Activated T-cell treated with anti-CD3 and anti-CD28 coated beads, Interleukin-2, amount 50 U/mL, for 4 hours (primary cell): ENCODE data around the gene C6orf120. TPM values are rescaled to one million over a fixed set of nuclear protein-coding genes. Genes with fewer than 3 reads are reported as not detected.

ENCODE experiments used
- ATAC-seq, 2 donors: fragments of 200-7000 bp; cut with Tn5 transposase; one replicate each; pipeline ENCODE4 v1.10.0; 2021
- DNase-seq: peaks from one replicate; pipeline ENCODE4 v3.0.0-alpha.2; 2020
- H3K27me3 Mint-ChIP-seq: one replicate; pipeline ENCODE4 v1.8.0; 2021; ENCODE audit warnings: low read depth, mixed read lengths
- H3K36me3 Mint-ChIP-seq: one replicate; pipeline ENCODE4 v1.8.0; 2022; ENCODE audit warnings: mixed read lengths; ENCODE audit not compliant: insufficient read depth
- H3K4me1 Mint-ChIP-seq: one replicate; pipeline ENCODE4 v1.8.0; 2021; ENCODE audit warnings: low read depth, mixed read lengths
- H3K4me3 Mint-ChIP-seq: one replicate; pipeline ENCODE4 v1.8.0; 2021; ENCODE audit warnings: mild to moderate bottlenecking, moderate library complexity, mixed read lengths
- H3K9me3 Mint-ChIP-seq: one replicate; pipeline ENCODE4 v1.8.0; 2021; ENCODE audit warnings: mixed read lengths
- total RNA-seq, 3 donors: library from RNA; stranded (reverse); gene quantifications; one replicate each; pipeline ENCODE4 v1.2.1, GENCODE V29; 2021

C6orf120 gene
- total RNA-seq, 3 donors from 2014 or later: 31.2 to 32.0 (median 31.4) TPM

DNA sequence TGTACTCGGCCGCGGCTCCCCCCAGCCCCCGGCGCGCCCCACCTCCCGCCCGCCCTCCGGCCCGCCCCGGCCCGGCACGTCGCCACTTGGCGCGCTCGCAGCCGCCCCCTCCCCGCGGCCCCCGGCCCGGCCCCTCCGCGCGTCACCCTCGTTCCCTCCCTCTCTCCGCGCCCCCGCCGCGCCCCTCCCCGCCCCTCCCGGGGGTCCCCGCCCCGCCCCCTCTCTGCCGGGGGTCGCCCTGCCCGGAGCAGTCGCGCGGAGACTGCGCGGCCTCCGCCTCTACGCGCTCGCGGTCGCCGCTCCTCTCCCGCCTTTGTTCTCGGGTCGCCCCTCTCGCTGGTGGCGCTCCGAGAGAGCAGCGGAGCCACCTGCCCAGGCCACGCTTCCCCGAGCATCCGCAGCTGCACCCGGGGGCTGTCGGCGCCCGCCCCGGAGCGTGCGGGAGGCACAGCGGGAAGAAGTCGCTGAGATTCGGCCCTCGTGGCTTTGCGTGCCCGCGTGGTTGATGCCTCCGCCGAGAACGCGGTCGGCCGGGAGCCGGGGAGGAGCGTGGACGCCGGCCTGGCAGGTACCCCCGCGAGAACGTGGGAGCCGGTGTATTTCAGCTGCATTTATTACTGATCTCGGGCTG lies 22.7 kb downstream of the C6orf120 start, which contains the start of gene PHF10:
Gene PHF10 (minus strand): TSS at position 7 of the 631 bp plus-strand sequence. CDS start 569 bp downstream, outside the sequence.
- H3K4me1 Mint-ChIP-seq: peaks cover 30% of the 10 kb centered on the region
- peak within 1 kb of the TSS; percentile 92 for H3K4me3 Mint-ChIP-seq
- peak; percentile 68 to 74 for ATAC-seq

GRCh38 chr6:169725125-169726048 lies 23.5 kb downstream of the C6orf120 start:
- peaks cover 23% of the 10 kb centered on the region for H3K4me1 Mint-ChIP-seq
- peaks cover 1% of the 10 kb centered on the region for H3K36me3 Mint-ChIP-seq
- ATAC-seq (peak; percentile 3 to 4), DNase-seq (peak; percentile 7)
- no peaks in the 10 kb centered on the region for H3K27me3 Mint-ChIP-seq
- H3K4me3 Mint-ChIP-seq: peak overlapping the region; percentile 83
- no peaks in the 10 kb centered on the region for H3K9me3 Mint-ChIP-seq

More for the DNA sequence above, 22.7 kb downstream of the C6orf120 start, which contains the start of gene PHF10:
- H3K9me3 Mint-ChIP-seq: no peaks in the 10 kb centered on the region
- DNase-seq: peak; percentile 72
- no peaks in the 10 kb centered on the region for H3K27me3 Mint-ChIP-seq
- H3K36me3 Mint-ChIP-seq: peaks cover 4% of the 10 kb centered on the region

GRCh38 chr6:169726049-169726400 lies 24.1 kb downstream of the C6orf120 start:
- no peaks in the 10 kb centered on the region for H3K9me3 Mint-ChIP-seq
- no peaks in the 10 kb centered on the region for H3K36me3 Mint-ChIP-seq
- H3K4me3 Mint-ChIP-seq: peak overlapping the region; percentile 83
- H3K27me3 Mint-ChIP-seq: no peaks in the 10 kb centered on the region
- no peak for ATAC-seq
- no peak for DNase-seq
- peaks cover 18% of the 10 kb centered on the region for H3K4me1 Mint-ChIP-seq

DNA sequence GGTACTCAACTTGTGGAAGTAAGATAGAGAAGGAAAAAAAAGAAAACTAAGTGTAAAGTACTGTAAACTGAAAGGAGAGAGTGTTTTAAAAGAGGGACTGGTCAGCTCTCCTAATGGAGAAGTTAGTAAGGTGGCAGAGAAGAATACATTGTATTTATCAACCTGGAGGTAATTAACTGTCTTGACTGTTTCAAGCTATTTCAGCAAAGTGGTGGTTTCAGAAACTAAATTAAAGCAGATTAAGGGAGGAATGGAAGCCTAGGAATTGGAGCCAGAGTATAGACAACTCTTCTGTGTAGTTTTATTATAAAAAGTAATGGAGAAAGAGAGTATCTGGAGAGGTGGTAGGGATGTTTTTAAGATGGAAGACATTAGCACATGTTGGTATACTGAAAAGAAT lies 25.0 kb downstream of the C6orf120 start:
- Mint-ChIP-seq H3K27me3 (no peaks in the 10 kb centered on the region), H3K4me3 (no peak overlapping the region), H3K36me3 (no peaks in the 10 kb centered on the region), H3K9me3 (no peaks in the 10 kb centered on the region), H3K4me1 (peaks cover 12% of the 10 kb centered on the region)
- no peak for ATAC-seq
- DNase-seq: no peak

DNA sequence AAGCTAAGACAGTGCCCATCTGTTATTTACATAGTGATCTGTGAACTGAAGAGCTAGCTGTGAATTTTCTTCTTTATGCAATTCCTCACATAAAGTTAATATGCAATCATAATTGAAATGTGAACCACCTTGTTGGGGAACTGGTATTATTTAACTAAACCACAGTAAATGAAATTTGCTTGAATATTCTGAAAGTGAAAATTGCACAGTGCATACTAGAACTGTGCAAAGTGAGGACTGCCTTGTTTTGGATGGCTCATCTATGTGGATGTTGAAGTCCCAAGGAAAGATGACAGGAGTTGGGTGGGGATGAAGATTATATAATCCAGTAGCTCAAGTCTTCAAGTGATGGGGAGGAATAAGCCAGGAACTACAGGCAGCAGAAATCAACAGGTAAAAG lies 28.0 kb downstream of the C6orf120 start:
- no peak for ATAC-seq
- DNase-seq: no peak
- Mint-ChIP-seq H3K27me3 (peaks cover 11% of the 10 kb centered on the region), H3K9me3 (no peaks in the 10 kb centered on the region), H3K36me3 (no peaks in the 10 kb centered on the region), H3K4me1 (peaks cover 7% of the 10 kb centered on the region), H3K4me3 (no peak overlapping the region)

DNA sequence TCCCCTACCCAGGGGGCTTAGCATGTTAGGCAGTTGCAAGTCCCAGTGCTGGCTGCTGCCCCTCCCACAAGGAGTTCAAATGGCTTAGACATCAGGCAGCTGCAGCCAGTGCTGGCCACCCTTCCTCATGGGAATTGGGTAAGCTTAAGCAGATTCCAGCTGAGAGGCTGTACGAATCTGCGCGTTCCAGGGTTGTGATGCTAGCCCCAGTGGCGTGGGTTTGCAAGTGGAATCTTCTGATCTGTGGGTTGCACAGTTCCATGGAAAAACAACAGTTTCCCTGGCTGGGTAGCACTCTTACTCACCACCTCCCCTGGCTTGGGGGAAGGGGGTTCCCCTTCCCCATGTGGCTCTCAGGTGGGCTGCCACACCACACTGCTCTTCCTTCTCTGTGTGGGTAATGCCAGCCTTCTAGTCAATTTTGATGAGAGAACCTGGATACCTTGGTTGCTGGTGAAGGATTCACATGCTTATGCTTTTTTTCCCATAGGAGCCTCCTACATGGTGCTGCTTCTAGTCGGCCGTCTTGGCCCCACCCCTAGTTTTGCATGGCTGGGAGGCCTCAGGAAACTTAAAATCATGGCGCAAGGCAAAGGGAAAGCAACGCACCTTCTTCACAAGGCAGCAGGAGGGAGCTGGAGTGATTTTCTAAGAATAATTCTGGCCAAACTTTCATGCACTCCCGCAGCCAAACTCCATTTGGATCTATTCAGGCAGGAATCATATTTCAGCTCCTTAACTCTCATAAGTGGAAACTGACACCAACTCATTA lies 36.5 kb downstream of the C6orf120 start:
- Mint-ChIP-seq H3K27me3 (peaks cover 16% of the 10 kb centered on the region), H3K4me3 (no peak overlapping the region), H3K36me3 (no peaks in the 10 kb centered on the region), H3K9me3 (no peaks in the 10 kb centered on the region), H3K4me1 (no peaks in the 10 kb centered on the region)
- peak in 1 of 2 donors; percentile 7 for ATAC-seq
- DNase-seq: no peak

GRCh38 chr6:169738976-169739529 lies 37.1 kb downstream of the C6orf120 start:
- no peak for ATAC-seq
- Mint-ChIP-seq H3K36me3 (no peaks in the 10 kb centered on the region), H3K27me3 (peaks cover 16% of the 10 kb centered on the region), H3K4me1 (no peaks in the 10 kb centered on the region), H3K9me3 (no peaks in the 10 kb centered on the region), H3K4me3 (no peak overlapping the region)
- no peak for DNase-seq

DNA sequence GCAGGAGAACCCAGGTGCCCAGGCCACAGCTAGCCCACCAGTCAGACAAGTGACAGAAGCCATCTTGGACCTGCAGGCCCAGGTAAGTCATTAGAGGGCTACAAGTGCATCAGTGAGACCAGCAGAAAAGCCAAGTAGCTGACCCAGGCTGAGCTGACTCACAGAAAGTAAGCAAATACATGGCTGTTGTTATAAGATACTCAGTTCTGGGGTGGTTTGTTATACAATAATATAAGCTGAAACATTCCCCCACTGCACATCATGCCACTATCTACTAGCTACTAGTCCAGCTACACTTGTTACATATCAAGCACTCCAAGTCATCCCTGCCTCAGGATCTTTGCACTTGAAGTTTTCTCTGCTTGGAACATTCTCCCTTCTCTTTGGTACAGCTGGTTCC lies 39.4 kb downstream of the C6orf120 start:
- Mint-ChIP-seq H3K27me3 (no peaks in the 10 kb centered on the region), H3K4me3 (no peak overlapping the region), H3K9me3 (peaks cover 7% of the 10 kb centered on the region), H3K4me1 (no peaks in the 10 kb centered on the region), H3K36me3 (no peaks in the 10 kb centered on the region)
- DNase-seq: no peak
- no peak for ATAC-seq

- peaks cover 3% of the 10 kb centered on the region for H3K36me3 Mint-ChIP-seq
- ATAC-seq (no peak), DNase-seq (no peak)
- no peak overlapping the region for H3K4me3 Mint-ChIP-seq
- peaks cover 10% of the 10 kb centered on the region for H3K4me1 Mint-ChIP-seq
- H3K27me3 Mint-ChIP-seq: no peaks in the 10 kb centered on the region
- peaks cover 19% of the 10 kb centered on the region for H3K9me3 Mint-ChIP-seq
These were observed 43.5 kb downstream of the C6orf120 start for GRCh38 chr6:169745405-169745804.

DNA sequence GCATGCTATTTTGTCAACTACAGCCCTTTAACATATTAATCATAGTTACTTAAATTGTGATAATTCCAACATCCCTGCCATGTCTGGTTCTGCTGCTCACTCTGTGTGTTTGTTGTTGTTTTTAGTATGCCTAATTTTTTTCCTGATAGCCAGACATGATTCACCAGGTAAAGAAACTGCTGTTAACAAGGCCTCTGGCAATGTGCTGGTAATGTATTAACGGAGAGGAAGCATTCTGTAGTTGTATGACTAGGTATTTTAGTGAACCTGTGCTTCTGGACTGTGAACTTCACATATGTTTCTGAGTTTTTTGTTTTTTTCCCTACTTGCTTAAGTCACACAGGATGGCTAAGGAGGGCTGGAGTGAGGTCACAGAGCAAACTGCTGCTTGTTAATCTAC lies 44.6 kb downstream of the C6orf120 start:
- Mint-ChIP-seq H3K27me3 (no peaks in the 10 kb centered on the region), H3K4me3 (no peak overlapping the region), H3K9me3 (peaks cover 19% of the 10 kb centered on the region), H3K36me3 (peaks cover 3% of the 10 kb centered on the region), H3K4me1 (peaks cover 17% of the 10 kb centered on the region)
- DNase-seq (no peak), ATAC-seq (no peak)

DNA sequence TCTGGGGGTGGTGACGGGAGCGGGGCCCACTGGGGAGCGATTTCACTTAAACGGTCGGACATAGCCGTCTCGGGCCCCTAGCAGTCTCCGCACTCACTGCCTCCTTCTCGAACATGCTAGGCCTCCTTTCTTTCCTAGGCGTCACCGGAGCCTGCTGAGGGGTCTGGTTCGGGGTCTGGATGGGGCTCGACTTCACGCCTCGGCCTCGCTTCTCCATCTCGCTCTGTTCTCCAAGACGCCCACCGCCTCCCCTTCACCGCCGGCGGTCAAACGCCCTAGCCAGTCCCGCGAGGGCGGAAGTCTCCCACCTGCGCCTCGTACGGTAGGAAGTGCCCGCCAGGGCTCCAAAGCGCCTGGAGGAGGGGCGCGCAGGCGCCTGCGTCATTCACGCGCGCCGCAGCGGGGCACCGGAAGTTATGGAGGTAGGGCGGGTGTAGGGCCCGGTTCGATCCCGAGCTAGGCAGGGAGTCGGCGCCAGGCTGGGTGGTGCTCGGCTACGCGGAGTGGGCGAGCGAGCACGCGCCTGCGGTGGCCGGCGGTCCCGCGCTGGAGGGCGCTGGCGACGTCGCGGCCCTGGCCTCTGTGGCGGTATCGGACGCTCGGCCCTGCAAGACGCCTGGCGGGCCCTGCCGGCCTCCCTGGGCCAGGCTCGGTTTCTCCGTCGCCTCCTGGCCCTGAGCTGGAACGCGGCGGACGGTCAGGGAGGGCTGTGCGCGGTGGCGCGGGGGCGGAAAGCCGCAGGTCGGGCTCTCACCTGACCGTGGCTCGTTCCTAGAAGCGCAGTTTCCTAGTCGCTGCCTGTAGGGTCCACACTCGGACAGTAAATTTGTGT lies 49.5 kb downstream of the C6orf120 start, which contains the start of the genes DYNLT2 and ERMARD:
Gene DYNLT2 (minus strand): TSS at position 331 of the 832 bp plus-strand sequence. CDS start 114 bp downstream, at position 217.
Gene ERMARD (plus strand): TSS at position 381 of the 832 bp plus-strand sequence. CDS start 36 bp downstream, at position 417.
- H3K4me3 Mint-ChIP-seq: peak within 1 kb of the TSS; percentile 100
- H3K27me3 Mint-ChIP-seq: no peaks in the 10 kb centered on the region
- peaks cover 6% of the 10 kb centered on the region for H3K36me3 Mint-ChIP-seq
- H3K4me1 Mint-ChIP-seq: peaks cover 30% of the 10 kb centered on the region
- peak; percentile 97 to 98 for ATAC-seq
- H3K9me3 Mint-ChIP-seq: peaks cover 11% of the 10 kb centered on the region
- DNase-seq: peak; percentile 92

- H3K4me3 Mint-ChIP-seq: peak overlapping the region; percentile 100
- H3K36me3 Mint-ChIP-seq: peaks cover 9% of the 10 kb centered on the region
- H3K4me1 Mint-ChIP-seq: peaks cover 30% of the 10 kb centered on the region
- DNase-seq (no peak), ATAC-seq (peak; percentile 35 to 53)
- H3K27me3 Mint-ChIP-seq: no peaks in the 10 kb centered on the region
- peaks cover 6% of the 10 kb centered on the region for H3K9me3 Mint-ChIP-seq
These were observed 50.2 kb downstream of the C6orf120 start for GRCh38 chr6:169752074-169752623.
